ENCODE results near the gene GAP43. TPM values are rescaled to one million over a fixed set of nuclear protein-coding genes. Genes with fewer than 3 reads are reported as not detected.
"Not testable (repeated sequence)": the region's sequence is repeated elsewhere in the genome, so short reads cannot be mapped to it uniquely, and the experiment has no call there.

GAP43 gene
- total and polyA plus RNA-seq, 7 donors, result 0.60 to 18.9 (median 7.7) TPM; not detected in 1

DNA sequence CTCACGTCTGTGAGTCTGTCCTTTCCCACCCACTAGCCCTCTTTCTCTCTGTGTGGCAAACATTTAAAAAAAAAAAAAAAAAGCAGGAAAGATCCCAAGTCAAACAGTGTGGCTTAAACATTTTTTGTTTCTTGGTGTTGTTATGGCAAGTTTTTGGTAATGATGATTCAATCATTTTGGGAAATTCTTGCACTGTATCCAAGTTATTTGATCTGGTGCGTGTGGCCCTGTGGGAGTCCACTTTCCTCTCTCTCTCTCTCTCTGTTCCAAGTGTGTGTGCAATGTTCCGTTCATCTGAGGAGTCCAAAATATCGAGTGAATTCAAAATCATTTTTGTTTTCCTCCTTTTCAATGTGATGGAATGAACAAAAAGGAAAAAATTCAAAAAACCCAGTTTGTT lies 97.7 kb downstream of the GAP43 start:
- no peaks in the 10 kb centered on the region for H3K36me3 ChIP-seq
- H3K4me3 ChIP-seq, result no peak overlapping the region
- no peaks in the 10 kb centered on the region for H3K27me3 ChIP-seq
- TF ChIP-seq POLR2AphosphoS5 (IDR thresholded peaks at IDR 0.05) (no peak), EP300 (IDR thresholded peaks at IDR 0.05) (no peak), POLR2A (IDR thresholded peaks at IDR 0.05) (no peak)
- TF ChIP-seq, protein P1, sequence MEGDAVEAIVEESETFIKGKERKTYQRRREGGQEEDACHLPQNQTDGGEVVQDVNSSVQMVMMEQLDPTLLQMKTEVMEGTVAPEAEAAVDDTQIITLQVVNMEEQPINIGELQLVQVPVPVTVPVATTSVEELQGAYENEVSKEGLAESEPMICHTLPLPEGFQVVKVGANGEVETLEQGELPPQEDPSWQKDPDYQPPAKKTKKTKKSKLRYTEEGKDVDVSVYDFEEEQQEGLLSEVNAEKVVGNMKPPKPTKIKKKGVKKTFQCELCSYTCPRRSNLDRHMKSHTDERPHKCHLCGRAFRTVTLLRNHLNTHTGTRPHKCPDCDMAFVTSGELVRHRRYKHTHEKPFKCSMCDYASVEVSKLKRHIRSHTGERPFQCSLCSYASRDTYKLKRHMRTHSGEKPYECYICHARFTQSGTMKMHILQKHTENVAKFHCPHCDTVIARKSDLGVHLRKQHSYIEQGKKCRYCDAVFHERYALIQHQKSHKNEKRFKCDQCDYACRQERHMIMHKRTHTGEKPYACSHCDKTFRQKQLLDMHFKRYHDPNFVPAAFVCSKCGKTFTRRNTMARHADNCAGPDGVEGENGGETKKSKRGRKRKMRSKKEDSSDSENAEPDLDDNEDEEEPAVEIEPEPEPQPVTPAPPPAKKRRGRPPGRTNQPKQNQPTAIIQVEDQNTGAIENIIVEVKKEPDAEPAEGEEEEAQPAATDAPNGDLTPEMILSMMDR (IDR thresholded peaks at IDR 0.05), result no peak
- DNase-seq, result no peak
- no peaks in the 10 kb centered on the region for H3K9me3 ChIP-seq
- no peaks in the 10 kb centered on the region for H3K4me1 ChIP-seq
- intact Hi-C loops (cut with DNase I), result no loop called here
- H3K27ac ChIP-seq, result no peak overlapping the region
- WGBS, 2 donors, result 70 to 79% methylated on average over 4 of the region's 4 CpGs

DNA sequence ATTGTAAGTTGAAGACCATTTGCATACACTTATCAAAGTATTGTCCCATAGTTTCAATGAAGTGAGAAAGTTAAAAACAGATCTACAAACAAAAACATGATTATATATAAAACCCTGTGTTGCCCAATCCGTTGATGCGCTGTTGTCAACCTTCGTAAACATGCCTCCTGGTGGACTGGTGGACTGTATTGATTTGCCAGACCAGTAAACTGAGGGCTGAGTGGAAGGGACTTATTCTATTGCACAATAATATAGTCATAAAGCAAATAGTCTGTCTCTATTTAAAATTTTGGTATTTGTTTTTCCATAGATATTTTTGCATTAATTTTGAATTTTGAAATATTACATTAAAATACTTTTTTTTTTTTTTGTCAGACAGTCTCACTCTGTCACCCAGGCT lies 102.5 kb downstream of the GAP43 start:
- Histone ChIP-seq H3K36me3 (no peaks in the 10 kb centered on the region), H3K27ac (no peak overlapping the region), H3K4me3 (no peak overlapping the region), H3K9me3 (no peaks in the 10 kb centered on the region), H3K4me1 (no peaks in the 10 kb centered on the region), H3K27me3 (no peaks in the 10 kb centered on the region)
- 91 to 93% methylated on average over 3 of the region's 3 CpGs for WGBS, 2 donors
- TF ChIP-seq, protein P1 (IDR thresholded peaks at IDR 0.05), result no peak
- TF ChIP-seq POLR2A (IDR thresholded peaks at IDR 0.05) (no peak), EP300 (IDR thresholded peaks at IDR 0.05) (no peak), POLR2AphosphoS5 (IDR thresholded peaks at IDR 0.05) (no peak)
- intact Hi-C loops (cut with DNase I), result no loop called here
- no peak for DNase-seq

DNA sequence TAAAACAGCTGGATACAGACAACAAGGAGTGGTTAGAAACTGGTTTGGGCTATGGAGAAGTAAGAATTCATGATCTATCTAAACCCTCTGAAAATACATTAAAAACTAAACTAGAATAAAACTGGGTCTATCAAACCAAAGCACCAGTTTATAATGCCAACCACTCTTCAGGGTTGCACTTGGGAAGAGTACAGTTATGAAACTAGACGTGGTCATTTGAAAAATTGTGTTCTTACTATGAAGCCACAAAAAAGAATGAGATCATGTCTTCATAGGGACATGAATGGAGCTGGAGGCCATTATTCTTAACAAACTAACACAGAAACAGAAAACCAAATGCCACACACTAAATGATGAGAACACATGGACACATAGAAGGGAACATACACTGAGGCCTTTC lies 103.8 kb downstream of the GAP43 start:
- H3K9me3 ChIP-seq, result no peaks in the 10 kb centered on the region
- no peaks in the 10 kb centered on the region for H3K27me3 ChIP-seq
- H3K4me1 ChIP-seq, result no peaks in the 10 kb centered on the region
- 56 to 78% methylated on average over 1 of the region's 1 CpG for WGBS, 2 donors
- intact Hi-C loops (cut with DNase I), result no loop called here
- no peak overlapping the region for H3K27ac ChIP-seq
- no peak overlapping the region for H3K4me3 ChIP-seq
- TF ChIP-seq POLR2AphosphoS5 (IDR thresholded peaks at IDR 0.05) (no peak), POLR2A (IDR thresholded peaks at IDR 0.05) (no peak), EP300 (IDR thresholded peaks at IDR 0.05) (no peak)
- TF ChIP-seq, protein P1 (IDR thresholded peaks at IDR 0.05), result no peak
- DNase-seq, result no peak
- no peaks in the 10 kb centered on the region for H3K36me3 ChIP-seq

DNA sequence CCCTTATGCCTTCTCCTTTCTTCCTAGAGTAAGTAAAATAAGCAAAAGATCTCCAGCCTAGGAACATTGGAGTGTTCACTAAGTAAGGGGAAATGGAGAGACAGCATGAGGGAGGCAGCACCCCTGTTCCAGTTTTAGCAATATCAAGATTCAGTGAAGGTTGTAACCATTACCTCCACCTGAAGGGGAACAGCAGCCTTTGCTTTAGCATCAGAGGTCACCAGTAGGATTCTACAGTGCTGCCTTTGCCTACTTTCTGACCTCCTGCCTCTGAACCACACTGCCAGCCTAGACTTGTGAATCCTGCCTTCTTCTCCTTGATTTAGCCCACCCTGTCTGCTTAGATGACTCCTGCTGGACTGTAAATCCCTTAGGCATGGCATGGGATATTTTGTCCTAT lies 104.7 kb downstream of the GAP43 start:
- intact Hi-C loops (cut with DNase I), result no loop called here
- no peak for DNase-seq
- H3K4me1 ChIP-seq, result no peaks in the 10 kb centered on the region
- TF ChIP-seq EP300 (IDR thresholded peaks at IDR 0.05) (no peak), POLR2A (IDR thresholded peaks at IDR 0.05) (no peak), POLR2AphosphoS5 (IDR thresholded peaks at IDR 0.05) (no peak)
- TF ChIP-seq, protein P1 (IDR thresholded peaks at IDR 0.05), result no peak
- no peaks in the 10 kb centered on the region for H3K27me3 ChIP-seq
- H3K9me3 ChIP-seq, result peaks cover 0 to 2% (median 0%) of the 10 kb centered on the region in 4 donors
- H3K36me3 ChIP-seq, result no peaks in the 10 kb centered on the region
- H3K27ac ChIP-seq, result no peak overlapping the region
- no peak overlapping the region for H3K4me3 ChIP-seq

DNA sequence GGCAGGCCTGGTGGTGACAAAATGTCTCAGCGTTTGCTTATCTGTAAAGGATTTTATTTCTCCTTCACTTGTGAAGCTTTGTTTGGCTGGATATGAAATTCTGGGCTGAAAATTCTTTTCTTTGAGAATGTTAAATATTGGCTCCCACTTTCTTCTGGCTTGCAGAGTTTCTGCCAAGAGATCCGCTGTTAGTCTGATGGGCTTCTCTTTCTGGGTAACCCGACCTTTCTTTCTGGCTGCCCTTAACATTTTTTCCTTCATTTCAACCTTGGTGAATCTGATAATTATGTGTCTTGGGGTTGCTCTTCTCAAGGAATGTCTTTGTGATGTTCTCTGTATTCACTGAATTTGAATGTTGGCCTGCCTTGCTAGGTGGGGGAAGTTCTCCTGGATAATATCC lies 113.0 kb downstream of the GAP43 start:
- H3K36me3 ChIP-seq; H3K9me3 ChIP-seq; H3K4me1 ChIP-seq; DNase-seq; H3K27ac ChIP-seq; H3K4me3 ChIP-seq; intact Hi-C loops (cut with DNase I); H3K27me3 ChIP-seq: not testable (repeated sequence)
- 90 to 92% methylated on average over 3 of the region's 3 CpGs for WGBS, 2 donors
